Measurements from ENCODE around the gene NXPH2. TPM values are rescaled to one million over a fixed set of nuclear protein-coding genes. Genes with fewer than 3 reads are reported as not detected.

NXPH2 gene
- total and polyA plus RNA-seq, 10 donors, result not detected

- intact Hi-C loops (cut with DNase I; ENCODE audit: low total_unique reads), result no loop called here
- Histone ChIP-seq H3K4me1 (no peaks in the 10 kb centered on the region), H3K27ac (no peak overlapping the region), H3K27me3 (replicated peaks in 1 of 7) (peaks cover 0 to 7% (median 0%) of the 10 kb centered on the region in 7 donors), H3K36me3 (no peaks in the 10 kb centered on the region), H3K9me3 (peaks cover 0 to 9% (median 0%) of the 10 kb centered on the region in 8 donors), H3K4me3 (no peak overlapping the region)
- WGBS, 5 donors, result 76 to 94% (median 88%) methylated on average over 1 of the region's 1 CpG
- TF ChIP-seq POLR2A (IDR thresholded peaks at IDR 0.05) (no peak), CTCF (IDR thresholded peaks at IDR 0.05 in 8 of 11, conservative IDR thresholded peaks at IDR 0.05 in 3 of 11) (no peak), POLR2AphosphoS5 (IDR thresholded peaks at IDR 0.05) (no peak)
- no peak for DNase-seq
Measured at GRCh38 chr2:138727956-138728355, 52.2 kb downstream of the NXPH2 start.

- Histone ChIP-seq H3K9me3 (peaks cover 0 to 9% (median 0%) of the 10 kb centered on the region in 8 donors), H3K4me3 (no peak overlapping the region), H3K4me1 (no peaks in the 10 kb centered on the region), H3K27me3 (replicated peaks in 1 of 7) (peaks cover 0 to 7% (median 0%) of the 10 kb centered on the region in 7 donors), H3K27ac (no peak overlapping the region), H3K36me3 (no peaks in the 10 kb centered on the region)
- TF ChIP-seq CTCF (IDR thresholded peaks at IDR 0.05 in 8 of 11, conservative IDR thresholded peaks at IDR 0.05 in 3 of 11) (no peak), POLR2A (IDR thresholded peaks at IDR 0.05) (no peak)
- intact Hi-C loops (cut with DNase I; ENCODE audit: low total_unique reads), result no loop called here
- DNase-seq, result no peak
Measured at GRCh38 chr2:138726681-138727080, 53.5 kb downstream of the NXPH2 start.

- WGBS, 5 donors, result 83 to 90% (median 89%) methylated on average over 2 of the region's 2 CpGs
- Histone ChIP-seq H3K27me3 (replicated peaks in 1 of 7) (no peaks in the 10 kb centered on the region), H3K4me3 (no peak overlapping the region), H3K27ac (no peak overlapping the region), H3K36me3 (no peaks in the 10 kb centered on the region), H3K4me1 (no peaks in the 10 kb centered on the region), H3K9me3 (peaks cover 0 to 9% (median 0%) of the 10 kb centered on the region in 8 donors)
- DNase-seq, result no peak
- intact Hi-C loops (cut with DNase I; ENCODE audit: low total_unique reads), result no loop called here
- TF ChIP-seq POLR2AphosphoS5 (IDR thresholded peaks at IDR 0.05), result no peak
- no peak for TF ChIP-seq CTCF (IDR thresholded peaks at IDR 0.05 in 8 of 11, conservative IDR thresholded peaks at IDR 0.05 in 3 of 11)
- no peak for TF ChIP-seq POLR2A (IDR thresholded peaks at IDR 0.05)
Measured at GRCh38 chr2:138724729-138725459, 55.3 kb downstream of the NXPH2 start.

GRCh38 chr2:138724327-138724726, 55.9 kb downstream of the NXPH2 start:
- no peaks in the 10 kb centered on the region for H3K36me3 ChIP-seq
- peaks cover 0 to 5% (median 0%) of the 10 kb centered on the region in 8 donors for H3K9me3 ChIP-seq
- no peaks in the 10 kb centered on the region for H3K4me1 ChIP-seq
- H3K27me3 ChIP-seq (replicated peaks in 1 of 7), result no peaks in the 10 kb centered on the region
- no peak for DNase-seq
- 83 to 97% (median 91%) methylated on average over 2 of the region's 2 CpGs for WGBS, 5 donors
- H3K27ac ChIP-seq, result no peak overlapping the region
- intact Hi-C loops (cut with DNase I; ENCODE audit: low total_unique reads), result no loop called here
- H3K4me3 ChIP-seq, result no peak overlapping the region
- TF ChIP-seq CTCF (IDR thresholded peaks at IDR 0.05 in 8 of 11, conservative IDR thresholded peaks at IDR 0.05 in 3 of 11) (no peak), POLR2AphosphoS5 (IDR thresholded peaks at IDR 0.05) (no peak), POLR2A (IDR thresholded peaks at IDR 0.05) (no peak)

All from spleen (tissue), 11 donors.